NCI-H1092 (cell line): ENCODE measurements around the gene NEDD4L.
"Not testable (repeated sequence)": the region's sequence is repeated elsewhere in the genome, so short reads cannot be mapped to it uniquely, and the experiment has no call there.

Experiments
- DNase-seq: peaks from one replicate; lab custom pipeline; 2025; lab: John Stamatoyannopoulos, UW

The NEDD4L gene

GRCh38 chr18:58043491-58044369, at the start of gene NEDD4L:
Gene NEDD4L (plus strand): TSS chr18:58044226. CDS start chr18:58044661, 435 bp downstream.
- peak; percentile 80 for DNase-seq

- DNase-seq: no peak
Measured at GRCh38 chr18:57995331-57995730, 48.7 kb upstream of the NEDD4L start.

- not testable (repeated sequence) for DNase-seq
Measured at GRCh38 chr18:57996894-57997293, 47.1 kb upstream of the NEDD4L start.

- no peak for DNase-seq
Measured at GRCh38 chr18:57997820-57998219, 46.2 kb upstream of the NEDD4L start.

- DNase-seq: no peak
Measured at GRCh38 chr18:57998461-57998860, 45.6 kb upstream of the NEDD4L start.

- DNase-seq: no peak
Measured at GRCh38 chr18:58004317-58004716, 39.7 kb upstream of the NEDD4L start.

GRCh38 chr18:58005011-58005410, 39.0 kb upstream of the NEDD4L start:
- no peak for DNase-seq

- no peak for DNase-seq
Measured at GRCh38 chr18:58005885-58006523, 38.0 kb upstream of the NEDD4L start.

- no peak for DNase-seq
Measured at GRCh38 chr18:58009166-58009565, 34.9 kb upstream of the NEDD4L start.

- no peak for DNase-seq
Measured at GRCh38 chr18:58010265-58010664, 33.8 kb upstream of the NEDD4L start.

- DNase-seq: no peak
Measured at GRCh38 chr18:58012356-58012755, 31.7 kb upstream of the NEDD4L start.

GRCh38 chr18:58013241-58014211, 30.5 kb upstream of the NEDD4L start:
- no peak for DNase-seq

GRCh38 chr18:58015065-58015780, 28.8 kb upstream of the NEDD4L start:
- no peak for DNase-seq

GRCh38 chr18:58017267-58017666, 26.8 kb upstream of the NEDD4L start:
- DNase-seq: no peak

GRCh38 chr18:58020567-58021107, 23.4 kb upstream of the NEDD4L start:
- no peak for DNase-seq

- no peak for DNase-seq
Measured at GRCh38 chr18:58021504-58021903, 22.5 kb upstream of the NEDD4L start.

- no peak for DNase-seq
Measured at GRCh38 chr18:58023108-58023507, 20.9 kb upstream of the NEDD4L start.

- DNase-seq: no peak
Measured at GRCh38 chr18:58024139-58024538, 19.9 kb upstream of the NEDD4L start.

- DNase-seq: no peak
Measured at GRCh38 chr18:58025205-58025604, 18.8 kb upstream of the NEDD4L start.

GRCh38 chr18:58025733-58026132, 18.3 kb upstream of the NEDD4L start:
- DNase-seq: no peak

GRCh38 chr18:58026395-58026794, 17.6 kb upstream of the NEDD4L start:
- DNase-seq: no peak
